ENCODE results near the gene CIDEB.

Gene CIDEB

GRCh38 chr14:24266344-24267244 lies 41.2 kb downstream of the CIDEB start:
- DNase-seq: no peak
- H3K4me2 ChIP-seq (ENCODE audit: low read length, poor library complexity, severe bottlenecking): no peak overlapping the region

GRCh38 chr14:24264298-24264697 lies 43.5 kb downstream of the CIDEB start:
- H4K91ac ChIP-seq (ENCODE audit: low read length): no peak overlapping the region
- DNase-seq: no peak
- H2BK15ac ChIP-seq (ENCODE audit: low read depth, poor library complexity, severe bottlenecking): no peak overlapping the region
- no peak overlapping the region for H2BK5ac ChIP-seq (ENCODE audit: low read depth, low read length, poor library complexity, severe bottlenecking)
- peaks cover 3% of the 10 kb centered on the region for H3K4me1 ChIP-seq (ENCODE audit: control insufficient read depth, insufficient read depth, low read depth, low read length)
- no peak overlapping the region for H3K4ac ChIP-seq (ENCODE audit: low read depth in 1 of 2, low read length in 2 of 2)
- no peak overlapping the region for H2AFZ ChIP-seq (ENCODE audit: low read depth, low read length)
- H3K79me1 ChIP-seq (replicated peaks; ENCODE audit: low read length, poor library complexity, severe bottlenecking): peaks cover 7% of the 10 kb centered on the region
- no peak overlapping the region for H2AK5ac ChIP-seq (ENCODE audit: low read length, severe bottlenecking)
- no peak overlapping the region for H4K8ac ChIP-seq (ENCODE audit: low read length)
- H2BK12ac ChIP-seq (ENCODE audit: low read length in 2 of 2): no peak overlapping the region
- no peak overlapping the region for H3K4me2 ChIP-seq (ENCODE audit: low read length, poor library complexity, severe bottlenecking)
- H3K18ac ChIP-seq (ENCODE audit: low read depth in 1 of 2, low read length in 2 of 2): no peak overlapping the region
- WGBS: 92% methylated on average over 6 of the region's 6 CpGs
- H3K14ac ChIP-seq (ENCODE audit: low read length in 2 of 2): no peak overlapping the region
- no peak overlapping the region for H3K27ac ChIP-seq (ENCODE audit: low read length, poor library complexity, severe bottlenecking)
- no peaks in the 10 kb centered on the region for H3K27me3 ChIP-seq (ENCODE audit: control insufficient read depth in 1 of 2, insufficient read depth in 1 of 2, low read length in 2 of 2)
- no peak overlapping the region for H3K23ac ChIP-seq (ENCODE audit: low read length in 2 of 2)
- H2BK120ac ChIP-seq (ENCODE audit: low read depth, low read length): no peak overlapping the region
- H3K9me3 ChIP-seq (ENCODE audit: control insufficient read depth, low read length): no peaks in the 10 kb centered on the region
- H3K36me3 ChIP-seq (ENCODE audit: control insufficient read depth in 1 of 2, insufficient read depth in 2 of 2, low read depth in 1 of 2, low read length in 2 of 2): peaks cover 48 to 68% of the 10 kb centered on the region in 2 experiments
- H3K4me3 ChIP-seq (ENCODE audit: insufficient read depth in 1 of 2, low read depth in 1 of 2, low read length in 2 of 2): no peak overlapping the region
- H3K9ac ChIP-seq (ENCODE audit: low read length): no peak overlapping the region

More at GRCh38 chr14:24266344-24267244, 41.2 kb downstream of the CIDEB start:
- H3K79me1 ChIP-seq (replicated peaks; ENCODE audit: low read length, poor library complexity, severe bottlenecking): peaks cover 21% of the 10 kb centered on the region
- H3K4me3 ChIP-seq (ENCODE audit: insufficient read depth in 1 of 2, low read depth in 1 of 2, low read length in 2 of 2): no peak overlapping the region
- H3K4me1 ChIP-seq (ENCODE audit: control insufficient read depth, insufficient read depth, low read depth, low read length): peaks cover 9% of the 10 kb centered on the region
- no peak overlapping the region for H2BK15ac ChIP-seq (ENCODE audit: low read depth, poor library complexity, severe bottlenecking)
- H4K91ac ChIP-seq (ENCODE audit: low read length): no peak overlapping the region
- no peak overlapping the region for H3K27ac ChIP-seq (ENCODE audit: low read length, poor library complexity, severe bottlenecking)
- no peak overlapping the region for H2BK5ac ChIP-seq (ENCODE audit: low read depth, low read length, poor library complexity, severe bottlenecking)
- 94% methylated on average over 18 of the region's 18 CpGs for WGBS
- H3K4ac ChIP-seq (ENCODE audit: low read depth in 1 of 2, low read length in 2 of 2): no peak overlapping the region
- no peak overlapping the region for H3K14ac ChIP-seq (ENCODE audit: low read length in 2 of 2)
- H3K18ac ChIP-seq (ENCODE audit: low read depth in 1 of 2, low read length in 2 of 2): no peak overlapping the region
- H2BK120ac ChIP-seq (ENCODE audit: low read depth, low read length): no peak overlapping the region
- H3K9me3 ChIP-seq (ENCODE audit: control insufficient read depth, low read length): no peaks in the 10 kb centered on the region
- H3K27me3 ChIP-seq (ENCODE audit: control insufficient read depth in 1 of 2, insufficient read depth in 1 of 2, low read length in 2 of 2): no peaks in the 10 kb centered on the region
- no peak overlapping the region for H2AFZ ChIP-seq (ENCODE audit: low read depth, low read length)
- no peak overlapping the region for H4K8ac ChIP-seq (ENCODE audit: low read length)
- H2AK5ac ChIP-seq (ENCODE audit: low read length, severe bottlenecking): no peak overlapping the region
- no peak overlapping the region for H2BK12ac ChIP-seq (ENCODE audit: low read length in 2 of 2)
- H3K23ac ChIP-seq (ENCODE audit: low read length in 2 of 2): no peak overlapping the region
- peaks cover 59 to 66% of the 10 kb centered on the region in 2 experiments for H3K36me3 ChIP-seq (ENCODE audit: control insufficient read depth in 1 of 2, insufficient read depth in 2 of 2, low read depth in 1 of 2, low read length in 2 of 2)
- H3K9ac ChIP-seq (ENCODE audit: low read length): no peak overlapping the region

GRCh38 chr14:24263848-24264247 lies 43.9 kb downstream of the CIDEB start:
- Histone ChIP-seq H2AK5ac (ENCODE audit: low read length, severe bottlenecking) (no peak overlapping the region), H3K27me3 (ENCODE audit: control insufficient read depth in 1 of 2, insufficient read depth in 1 of 2, low read length in 2 of 2) (no peaks in the 10 kb centered on the region), H3K79me1 (replicated peaks; ENCODE audit: low read length, poor library complexity, severe bottlenecking) (peaks cover 3% of the 10 kb centered on the region), H3K4me1 (ENCODE audit: control insufficient read depth, insufficient read depth, low read depth, low read length) (peaks cover 6% of the 10 kb centered on the region), H3K9me3 (ENCODE audit: control insufficient read depth, low read length) (no peaks in the 10 kb centered on the region), H3K4me3 (ENCODE audit: insufficient read depth in 1 of 2, low read depth in 1 of 2, low read length in 2 of 2) (no peak overlapping the region), H3K4me2 (ENCODE audit: low read length, poor library complexity, severe bottlenecking) (no peak overlapping the region), H2BK5ac (ENCODE audit: low read depth, low read length, poor library complexity, severe bottlenecking) (no peak overlapping the region), H3K9ac (ENCODE audit: low read length) (no peak overlapping the region), H2BK12ac (ENCODE audit: low read length in 2 of 2) (no peak overlapping the region), H2BK15ac (ENCODE audit: low read depth, poor library complexity, severe bottlenecking) (no peak overlapping the region), H4K8ac (ENCODE audit: low read length) (no peak overlapping the region), H4K91ac (ENCODE audit: low read length) (no peak overlapping the region), H2BK120ac (ENCODE audit: low read depth, low read length) (no peak overlapping the region), H2AFZ (ENCODE audit: low read depth, low read length) (no peak overlapping the region), H3K4ac (ENCODE audit: low read depth in 1 of 2, low read length in 2 of 2) (no peak overlapping the region), H3K27ac (ENCODE audit: low read length, poor library complexity, severe bottlenecking) (no peak overlapping the region), H3K18ac (ENCODE audit: low read depth in 1 of 2, low read length in 2 of 2) (no peak overlapping the region), H3K23ac (ENCODE audit: low read length in 2 of 2) (no peak overlapping the region), H3K36me3 (ENCODE audit: control insufficient read depth in 1 of 2, insufficient read depth in 2 of 2, low read depth in 1 of 2, low read length in 2 of 2) (peaks cover 44 to 67% of the 10 kb centered on the region in 2 experiments), H3K14ac (ENCODE audit: low read length in 2 of 2) (no peak overlapping the region)
- WGBS: 85% methylated on average over 5 of the region's 6 CpGs
- no peak for DNase-seq

GRCh38 chr14:24262821-24263733 lies 44.7 kb downstream of the CIDEB start, which contains the start of gene TGM1:
Gene TGM1, minus strand, starts transcription at chr14:24263177. Its CDS starts 825 bp downstream, at chr14:24262352.
- no peak within 1 kb of the TSS for H3K27ac ChIP-seq (ENCODE audit: low read length, poor library complexity, severe bottlenecking)
- 83% methylated on average over 14 of the region's 14 CpGs for WGBS

More at GRCh38 chr14:24262821-24263733, 44.7 kb downstream of the CIDEB start, which contains the start of gene TGM1:
- Histone ChIP-seq H2BK15ac (ENCODE audit: low read depth, poor library complexity, severe bottlenecking) (no peak within 1 kb of the TSS), H2BK12ac (ENCODE audit: low read length in 2 of 2) (no peak within 1 kb of the TSS), H3K27me3 (ENCODE audit: control insufficient read depth in 1 of 2, insufficient read depth in 1 of 2, low read length in 2 of 2) (no peaks in the 10 kb centered on the region), H4K8ac (ENCODE audit: low read length) (no peak within 1 kb of the TSS), H3K4me2 (ENCODE audit: low read length, poor library complexity, severe bottlenecking) (no peak within 1 kb of the TSS), H2BK120ac (ENCODE audit: low read depth, low read length) (no peak within 1 kb of the TSS), H2AK5ac (ENCODE audit: low read length, severe bottlenecking) (no peak within 1 kb of the TSS), H3K18ac (ENCODE audit: low read depth in 1 of 2, low read length in 2 of 2) (no peak within 1 kb of the TSS), H2BK5ac (ENCODE audit: low read depth, low read length, poor library complexity, severe bottlenecking) (no peak within 1 kb of the TSS), H3K14ac (ENCODE audit: low read length in 2 of 2) (no peak within 1 kb of the TSS), H3K4me1 (ENCODE audit: control insufficient read depth, insufficient read depth, low read depth, low read length) (peaks cover 6% of the 10 kb centered on the region), H3K4me3 (ENCODE audit: insufficient read depth in 1 of 2, low read depth in 1 of 2, low read length in 2 of 2) (no peak within 1 kb of the TSS), H3K4ac (ENCODE audit: low read depth in 1 of 2, low read length in 2 of 2) (no peak within 1 kb of the TSS), H3K9ac (ENCODE audit: low read length) (no peak within 1 kb of the TSS), H3K79me1 (replicated peaks; ENCODE audit: low read length, poor library complexity, severe bottlenecking) (peaks cover 3% of the 10 kb centered on the region), H4K91ac (ENCODE audit: low read length) (no peak within 1 kb of the TSS), H2AFZ (ENCODE audit: low read depth, low read length) (no peak within 1 kb of the TSS), H3K23ac (ENCODE audit: low read length in 2 of 2) (no peak within 1 kb of the TSS), H3K9me3 (ENCODE audit: control insufficient read depth, low read length) (no peaks in the 10 kb centered on the region), H3K36me3 (ENCODE audit: control insufficient read depth in 1 of 2, insufficient read depth in 2 of 2, low read depth in 1 of 2, low read length in 2 of 2) (peaks cover 36 to 65% of the 10 kb centered on the region in 2 experiments)
- DNase-seq: no peak
